GM21447 (cell line): Measurements from ENCODE around the gene GLDC.

Experiments
- ATAC-seq: cut with Tn5 transposase; IDR thresholded peaks from one replicate; pipeline ENCODE4 v1.9.1; 2021; ENCODE audit not compliant: unreplicated experiment

GLDC gene

DNA sequence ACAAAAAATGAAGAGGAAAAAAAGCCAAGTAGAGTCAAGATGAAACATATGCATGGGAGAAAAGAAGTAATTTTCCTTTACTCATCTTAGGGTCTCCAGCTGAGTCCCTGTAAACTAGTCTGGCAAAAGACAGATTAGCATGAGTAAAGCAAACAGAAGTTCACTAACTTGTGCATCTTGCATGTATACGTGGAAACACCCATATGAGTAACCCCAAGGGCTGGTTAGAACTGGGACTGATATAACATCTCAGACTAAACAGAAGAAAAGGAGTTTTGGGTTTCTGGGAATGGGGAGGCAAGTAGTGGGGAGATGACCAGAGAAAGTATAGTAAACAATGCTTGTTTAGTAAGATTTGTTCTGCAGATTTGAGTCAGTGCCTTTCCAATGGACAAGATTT, 20.1 kb upstream of the GLDC start:
- no peak for ATAC-seq

DNA sequence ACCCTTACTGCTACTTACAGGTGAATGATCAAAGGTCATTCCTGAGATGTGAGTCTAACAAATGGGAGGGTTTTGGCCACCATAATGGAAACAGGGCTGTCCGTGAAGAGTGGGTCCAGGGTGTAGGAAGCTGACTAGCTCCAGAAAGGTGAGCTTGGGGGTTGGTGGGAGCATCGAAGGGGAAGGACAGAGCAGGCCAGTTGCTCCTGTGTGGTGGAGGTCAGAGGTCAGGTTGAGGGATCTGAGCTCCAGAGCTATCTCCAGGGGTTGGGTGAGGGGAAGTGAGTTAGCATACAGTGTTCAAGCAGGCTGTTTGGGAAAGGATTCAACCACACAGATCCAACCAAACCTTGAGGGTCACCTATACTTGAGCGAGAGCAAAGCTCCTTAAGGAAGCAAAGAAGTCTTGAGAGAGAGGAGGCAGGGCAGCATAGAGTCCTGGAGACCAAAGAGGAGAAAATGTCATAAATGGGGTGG, 18.7 kb upstream of the GLDC start:
- no peak for ATAC-seq

DNA sequence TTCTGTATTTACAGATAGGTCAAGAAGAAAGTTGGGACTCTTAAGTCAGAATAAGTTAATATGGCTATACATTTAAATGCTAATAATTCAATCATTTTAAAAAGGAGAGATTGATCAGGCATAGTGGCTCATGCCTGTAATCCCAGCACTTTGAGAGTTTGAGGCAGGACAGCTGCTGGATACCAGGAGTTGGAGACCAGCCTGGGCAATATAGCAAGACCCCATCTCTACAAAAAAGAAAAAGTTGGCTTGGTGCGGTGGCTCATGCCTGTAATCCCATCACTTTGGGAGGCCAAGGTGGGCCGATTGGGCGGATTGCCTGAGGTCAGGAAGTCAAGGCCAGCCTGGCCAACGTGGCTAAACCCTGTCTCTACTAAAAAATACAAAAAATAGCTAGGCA, 15.0 kb upstream of the GLDC start:
- no peak for ATAC-seq

DNA sequence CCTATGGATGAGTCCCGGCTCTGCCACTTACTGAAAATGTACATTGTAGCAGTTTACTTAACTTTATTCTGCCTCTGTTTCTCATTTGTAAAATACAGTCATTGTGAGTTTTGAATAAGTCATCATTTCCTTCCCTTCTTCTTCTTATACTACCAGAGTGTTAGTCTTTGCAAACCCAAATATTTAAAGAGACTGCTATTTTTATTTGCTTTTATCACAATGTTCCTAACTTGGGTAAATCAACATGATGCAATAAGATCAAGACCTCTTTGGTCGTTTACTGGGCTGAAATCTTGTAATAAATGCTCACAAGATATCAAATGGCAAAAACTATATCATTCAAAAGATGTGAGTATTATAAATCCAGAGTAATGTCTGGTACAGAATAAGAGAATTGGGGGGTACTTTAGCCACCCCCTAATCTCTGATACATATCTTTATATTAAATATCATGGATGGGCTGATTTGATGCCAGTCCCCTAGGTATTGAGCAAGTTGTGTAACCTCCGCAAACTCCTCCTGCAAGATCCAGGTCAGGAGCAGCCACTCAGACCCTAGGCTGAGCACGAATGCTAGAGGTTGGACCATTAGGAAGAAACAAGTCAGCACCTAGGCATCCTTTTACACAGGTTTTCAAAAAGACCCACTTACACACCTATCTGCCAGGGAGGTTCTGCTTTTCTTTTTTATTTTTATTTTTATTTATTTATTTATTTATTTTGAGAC, 13.3 kb upstream of the GLDC start:
- ATAC-seq = no peak

DNA sequence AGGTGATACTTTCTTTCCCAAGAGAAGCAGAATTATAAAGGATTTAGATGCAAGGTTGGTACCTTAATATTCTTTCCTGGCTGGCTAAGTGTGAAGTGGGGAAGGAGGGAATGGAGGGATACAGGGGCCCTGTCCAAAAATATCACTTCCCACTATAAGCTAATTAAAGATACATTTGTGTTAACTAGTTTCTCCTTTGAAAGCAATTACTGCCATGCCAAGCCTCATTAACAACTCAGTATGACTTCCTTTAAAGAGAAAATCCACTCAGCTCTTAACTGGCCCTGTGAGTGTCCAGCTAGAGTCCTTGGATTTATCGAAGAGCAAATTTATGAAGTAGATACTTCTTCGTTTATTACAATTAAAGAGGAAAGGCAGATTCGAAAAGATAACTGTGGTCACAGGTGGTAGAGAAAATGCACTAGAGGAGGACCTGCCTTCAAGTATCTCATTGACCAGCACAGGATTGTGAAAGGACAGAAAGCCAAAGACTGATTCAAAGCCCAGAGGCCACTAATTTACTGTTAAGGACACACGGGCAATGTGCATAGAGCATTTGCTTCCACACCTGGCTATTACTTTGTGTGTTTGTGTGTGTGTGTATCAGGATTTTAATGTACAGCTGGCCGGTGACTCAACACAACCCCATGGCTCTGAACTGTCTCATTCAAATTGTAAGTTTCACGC, 11.2 kb upstream of the GLDC start:
- ATAC-seq = no peak

DNA sequence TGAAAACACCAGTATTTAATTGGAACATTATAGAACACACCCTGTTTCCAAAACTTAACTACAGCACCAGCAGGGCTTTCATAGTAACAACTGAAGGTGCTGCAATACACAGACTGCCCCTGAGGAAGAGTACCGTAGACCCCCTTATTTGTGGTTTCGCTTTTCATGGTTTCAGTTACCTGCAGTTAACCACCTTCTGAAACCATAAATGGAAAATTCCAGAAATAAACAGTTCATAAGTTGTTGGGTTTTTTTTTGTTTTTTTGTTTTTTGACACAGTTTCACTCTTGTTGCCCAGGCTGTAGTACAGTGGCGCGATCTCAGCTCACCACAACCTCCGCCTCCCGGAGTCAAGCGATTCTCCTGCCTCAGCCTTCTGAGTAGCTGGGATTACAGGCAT, 9.5 kb upstream of the GLDC start:
- ATAC-seq = peak; percentile 92

DNA sequence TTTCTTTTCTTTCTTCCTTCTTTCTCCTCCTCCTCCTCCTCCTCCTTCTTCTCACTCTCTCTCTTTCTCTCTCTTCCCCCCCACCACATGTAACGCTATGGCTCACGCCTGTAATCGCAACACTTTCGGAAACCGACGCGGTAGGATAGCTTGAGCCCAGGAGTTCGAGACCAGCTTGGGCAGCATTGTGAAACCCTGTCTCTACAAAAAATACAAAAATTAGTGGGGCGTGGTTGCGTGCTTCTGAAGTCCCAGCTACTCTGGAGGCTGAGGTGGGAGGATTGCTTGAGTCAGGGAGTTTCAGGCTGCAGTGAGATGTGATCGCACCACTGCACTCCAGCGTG, 736 bp upstream of the GLDC start:
- ATAC-seq = no peak

DNA sequence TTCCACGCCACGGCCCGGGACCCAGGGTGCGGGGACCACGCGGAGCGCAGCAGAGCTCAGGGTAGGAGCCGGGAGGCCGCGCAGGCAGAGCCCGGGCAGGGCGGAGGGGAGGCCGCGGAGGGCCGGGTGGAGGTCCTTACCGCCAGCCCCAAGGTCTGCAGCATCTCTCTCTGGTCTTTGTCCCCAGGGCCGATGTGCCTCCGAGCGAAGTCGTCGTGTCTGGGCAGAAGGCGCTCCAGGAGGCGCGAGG, 499 bp downstream of the GLDC start:
- ATAC-seq = peak; percentile 33

DNA sequence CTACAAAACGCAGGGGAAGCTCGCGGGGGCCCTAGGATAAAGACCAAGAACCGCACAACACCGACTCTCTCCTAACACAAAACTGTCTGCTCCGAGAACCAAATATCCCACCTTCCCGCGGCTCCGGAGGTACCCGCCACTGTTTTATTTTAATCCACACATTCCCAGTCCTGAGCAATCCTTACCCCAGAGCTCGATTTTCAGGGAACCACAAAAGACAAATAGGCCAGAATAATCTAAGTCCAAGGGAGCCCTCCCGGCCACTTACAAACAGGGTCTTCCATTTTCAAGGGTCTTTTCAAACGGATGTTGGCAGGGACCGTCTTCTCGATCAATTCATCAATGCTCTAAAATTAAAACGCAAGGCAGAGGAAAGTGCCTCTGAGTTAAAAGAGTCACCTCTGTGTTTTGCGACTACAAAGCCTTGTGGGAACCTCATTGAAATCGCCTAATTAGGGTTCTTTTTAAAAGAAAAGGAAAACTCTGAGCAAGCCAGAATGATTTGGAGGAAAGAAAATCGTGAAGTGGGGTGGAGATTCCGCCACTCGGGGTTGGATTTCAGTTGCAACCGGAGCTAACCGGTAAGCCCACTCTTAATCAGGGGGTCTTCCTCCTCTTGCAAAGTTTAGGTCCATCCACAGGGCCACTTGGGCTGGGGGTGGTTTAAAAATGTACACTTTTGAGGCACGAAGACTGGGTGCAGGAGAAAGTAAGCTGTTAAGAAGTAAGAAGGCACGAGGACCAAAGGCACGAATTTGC, 1.0 kb downstream of the GLDC start:
- ATAC-seq = no peak

DNA sequence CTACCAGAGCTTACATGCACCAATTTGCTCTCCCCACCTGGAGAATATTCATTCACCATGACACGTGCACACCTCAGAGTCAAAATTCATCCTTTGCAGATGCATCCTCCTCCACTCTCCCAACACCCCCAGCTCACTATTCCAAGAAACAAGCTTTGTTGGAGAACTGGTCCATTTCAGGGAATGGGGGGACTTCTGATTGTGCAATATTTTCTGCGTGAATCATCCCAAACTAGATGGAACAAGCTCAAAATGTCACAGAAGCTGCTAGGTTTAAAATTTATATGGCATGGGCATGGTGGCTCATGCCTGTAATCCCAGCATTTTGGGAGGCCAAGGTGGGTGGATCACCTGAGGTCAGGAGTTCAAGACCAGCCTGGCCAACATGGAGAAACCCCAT, 3.6 kb downstream of the GLDC start:
- ATAC-seq = no peak

DNA sequence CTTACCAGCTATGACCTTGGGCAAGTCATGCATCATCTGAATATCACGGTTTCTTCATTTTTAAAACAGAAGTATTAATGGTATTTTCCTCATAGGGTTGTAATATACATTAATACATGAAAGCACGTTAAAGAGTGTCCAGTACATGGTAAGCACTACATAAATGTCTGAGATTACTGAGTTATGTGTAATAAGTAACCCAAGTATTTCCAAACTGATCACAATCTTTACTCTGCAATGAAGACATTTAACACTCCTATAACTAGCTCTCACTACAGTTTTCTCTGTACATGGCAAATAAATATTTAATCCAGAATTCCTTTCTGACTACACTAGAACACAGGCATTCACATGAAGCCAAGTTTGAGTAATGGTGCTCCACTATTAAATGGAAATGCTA, 4.0 kb downstream of the GLDC start:
- no peak for ATAC-seq

DNA sequence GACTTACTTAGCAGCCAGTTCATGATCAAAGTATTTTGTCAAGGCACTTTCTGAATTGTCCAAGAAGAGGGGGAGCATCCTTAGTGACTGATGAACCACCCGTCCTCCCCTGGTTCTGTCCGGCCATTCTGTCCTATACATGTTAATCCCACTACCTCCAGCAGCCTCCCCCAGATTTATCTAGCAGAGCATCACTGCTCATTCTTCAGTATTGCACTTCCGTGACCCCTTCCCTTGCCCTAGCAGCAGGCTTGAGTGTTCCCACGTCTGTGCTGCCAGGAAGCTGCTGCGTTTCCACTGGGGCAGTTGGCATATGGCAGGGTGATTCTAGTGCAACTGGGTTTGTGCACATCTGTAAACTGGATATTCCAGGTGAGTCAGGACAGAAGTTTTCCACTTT, 4.5 kb downstream of the GLDC start:
- no peak for ATAC-seq

DNA sequence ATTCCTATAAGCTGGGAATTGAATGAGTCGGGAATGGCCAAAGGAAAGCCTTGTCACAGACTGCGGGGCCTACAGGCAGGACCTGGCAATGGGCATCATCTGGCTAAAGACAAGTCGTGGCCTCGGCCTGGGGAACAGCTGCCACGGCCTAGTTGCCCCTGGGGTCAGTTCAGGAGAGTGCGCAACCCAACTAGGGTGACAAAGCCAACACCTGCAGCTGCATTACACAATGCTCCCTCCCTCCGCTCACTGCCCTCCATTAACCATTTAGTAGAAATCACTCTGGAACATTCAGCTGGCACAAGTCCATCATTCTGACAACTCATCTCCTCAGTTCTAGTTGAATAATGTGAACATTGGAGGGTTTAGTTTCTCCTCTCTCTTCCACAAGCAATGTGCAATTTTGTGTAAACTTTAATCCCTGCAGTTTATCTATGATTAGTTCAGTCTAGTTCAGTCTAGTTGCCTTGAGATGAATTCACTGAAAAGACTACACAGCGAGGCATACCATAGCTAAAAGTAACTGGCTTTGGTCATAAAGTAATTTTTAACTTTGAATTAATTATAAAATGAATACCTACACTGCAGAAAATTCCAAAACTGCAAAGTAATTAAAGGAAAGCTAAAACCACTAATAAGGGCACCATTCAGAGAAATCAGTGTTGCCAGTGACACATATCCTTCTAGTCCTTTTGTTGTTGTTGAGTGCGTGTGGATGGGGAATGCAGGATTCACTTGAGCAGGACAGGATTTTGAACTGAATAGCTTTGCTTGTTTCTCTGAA, 5.1 kb downstream of the GLDC start:
- ATAC-seq = no peak

DNA sequence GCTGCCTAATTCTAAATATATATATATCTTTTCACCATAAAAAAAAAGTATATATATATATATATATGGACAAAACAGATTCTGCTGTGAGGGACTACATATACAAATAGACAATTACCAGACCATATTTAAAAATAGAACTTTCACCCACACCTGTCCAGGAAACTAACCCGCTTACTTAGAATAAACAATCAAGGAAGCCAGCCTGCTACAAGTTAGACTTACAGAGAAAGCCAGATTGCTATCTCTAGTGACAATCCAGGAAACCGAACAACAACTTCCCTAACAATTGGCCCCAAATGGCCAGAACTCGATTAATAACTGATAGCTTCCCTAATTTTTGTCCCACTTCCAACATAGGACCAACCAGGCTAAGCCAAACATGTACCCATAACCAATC, 5.9 kb downstream of the GLDC start:
- no peak for ATAC-seq

DNA sequence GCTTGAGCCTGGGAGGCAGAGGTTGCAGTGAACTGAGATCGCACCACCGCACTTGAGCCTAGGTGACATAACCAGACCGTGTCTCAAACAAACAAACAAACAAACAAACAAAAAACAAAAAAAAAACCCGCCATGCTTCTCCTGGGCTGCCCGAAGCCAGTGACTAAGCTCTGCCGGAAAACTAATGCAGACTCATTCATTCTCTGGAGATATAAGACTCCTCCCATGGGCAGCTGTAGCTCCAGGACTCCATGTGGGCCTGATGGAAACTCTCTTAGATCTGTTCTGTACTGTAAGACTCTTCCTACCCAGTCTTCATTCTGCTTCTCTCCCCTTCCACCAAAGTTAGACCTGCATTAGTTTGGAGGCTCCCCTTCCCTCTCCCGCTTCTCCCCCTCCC, 11.1 kb downstream of the GLDC start:
- ATAC-seq = no peak

DNA sequence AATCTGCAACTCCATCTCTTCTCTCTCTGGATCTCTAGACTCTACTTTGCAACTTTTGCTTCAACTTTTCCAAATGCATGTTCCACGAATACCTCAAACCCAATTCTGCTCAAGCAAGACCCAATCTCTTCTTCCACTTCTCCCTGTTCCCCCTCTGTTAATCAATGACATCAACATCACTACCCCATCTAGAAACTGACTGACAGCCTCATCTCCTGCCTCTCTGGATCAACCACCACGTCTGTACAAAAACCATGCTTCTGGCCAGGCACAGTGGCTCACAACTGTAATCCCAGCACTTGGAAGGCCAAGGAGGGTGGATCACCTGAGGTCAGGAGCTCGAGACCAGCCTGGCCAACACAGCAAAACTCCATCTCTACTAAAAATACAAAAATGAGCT, 12.2 kb downstream of the GLDC start:
- no peak for ATAC-seq

DNA sequence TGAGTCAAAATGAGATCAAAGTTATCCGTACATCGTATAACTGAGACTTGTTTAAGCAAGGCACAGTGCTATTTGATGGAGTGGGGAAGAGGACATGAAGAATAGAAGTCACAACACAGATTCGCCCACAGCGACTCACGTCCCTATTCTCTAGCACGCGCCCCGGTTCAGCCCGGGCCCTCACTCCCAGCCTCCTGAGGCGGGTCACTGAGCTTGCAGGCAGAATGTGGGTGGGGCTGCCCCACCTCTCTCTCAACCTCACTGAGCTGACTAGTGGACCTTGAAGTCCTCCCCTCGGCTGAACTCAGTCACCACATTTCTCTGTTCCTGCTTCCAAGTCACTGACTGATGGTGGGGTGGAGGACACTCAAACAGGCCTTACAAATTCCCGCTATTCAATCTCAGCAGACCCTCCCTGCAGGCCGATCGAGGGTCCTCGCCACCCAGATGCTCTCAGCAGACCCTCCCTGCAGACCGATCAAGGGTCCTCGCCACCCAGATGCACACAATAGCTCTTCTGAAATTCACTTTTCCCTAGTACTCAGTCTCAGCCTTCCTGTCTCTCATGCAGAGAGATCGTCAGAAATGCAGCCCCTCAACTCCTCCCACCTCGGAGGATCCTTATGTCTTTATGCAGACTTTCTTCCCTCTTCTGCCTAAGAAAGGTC, 12.9 kb downstream of the GLDC start:
- peak; percentile 86 for ATAC-seq

DNA sequence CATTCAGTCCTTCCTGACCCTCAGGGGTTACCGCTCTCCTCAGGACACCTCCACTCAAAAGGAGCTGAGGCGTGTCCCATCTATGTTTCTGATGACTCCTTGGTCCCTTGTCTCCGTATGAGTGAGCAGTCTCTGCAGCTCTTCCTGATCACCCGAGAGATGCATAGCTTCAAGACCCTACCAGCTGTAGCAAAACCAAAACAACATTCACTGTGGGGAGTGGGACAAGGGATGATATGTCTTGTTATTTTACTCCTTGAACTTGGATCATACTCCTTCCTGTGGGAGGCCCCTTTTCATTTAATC, 14.4 kb downstream of the GLDC start:
- peak; percentile 33 for ATAC-seq

DNA sequence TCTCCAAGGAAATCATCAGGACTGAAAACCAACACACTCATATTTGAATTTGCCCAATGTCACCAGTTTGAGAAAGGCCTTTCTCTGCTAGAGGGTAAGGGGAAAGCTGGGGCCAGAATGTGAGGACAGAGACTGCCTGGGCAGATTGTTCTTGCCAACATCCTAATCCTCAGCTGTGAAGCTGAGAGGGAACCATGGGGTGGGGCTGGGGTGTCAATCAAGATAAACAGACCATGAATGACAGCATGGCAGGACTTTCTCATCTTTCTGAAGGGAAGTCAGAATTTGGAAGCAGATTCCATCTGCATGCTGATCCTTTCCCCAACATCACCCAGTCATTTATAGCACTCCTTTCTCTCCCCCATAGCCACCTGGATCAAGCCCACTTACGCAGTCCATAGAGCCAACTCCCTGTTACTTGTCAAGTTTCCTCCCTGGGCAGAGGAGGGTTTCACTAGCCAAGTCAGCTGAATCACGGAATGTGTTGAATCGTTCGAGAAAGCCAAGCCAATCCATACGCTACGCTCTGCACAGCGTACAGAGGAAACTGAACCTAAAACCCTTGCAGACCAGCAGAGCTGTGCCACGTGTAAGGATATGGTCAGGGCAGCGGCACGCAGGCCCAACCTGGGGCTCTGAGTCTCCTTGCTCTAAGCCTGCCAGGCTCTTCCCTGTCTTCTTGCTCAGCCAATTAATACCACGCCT, 14.9 kb downstream of the GLDC start:
- peak; percentile 68 for ATAC-seq

DNA sequence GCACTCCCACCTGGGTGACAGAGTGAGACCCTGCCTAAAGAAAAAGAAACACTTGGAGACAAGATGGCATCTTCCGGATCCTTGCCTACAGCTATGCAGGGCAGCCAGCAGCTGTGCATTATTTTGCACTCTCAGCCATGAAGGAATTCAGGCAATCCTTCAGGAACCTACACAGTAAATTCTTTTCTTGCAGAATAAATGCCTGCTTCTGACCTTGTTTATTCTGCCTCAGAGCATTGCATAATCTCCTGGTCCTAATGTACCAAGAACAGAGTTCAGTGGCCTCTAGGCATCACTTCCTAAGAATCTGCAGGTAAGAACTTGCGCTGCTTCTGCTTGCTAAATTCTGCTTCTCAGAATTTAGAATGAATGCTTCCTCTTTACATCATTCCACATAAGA, 16.8 kb downstream of the GLDC start:
- no peak for ATAC-seq

DNA sequence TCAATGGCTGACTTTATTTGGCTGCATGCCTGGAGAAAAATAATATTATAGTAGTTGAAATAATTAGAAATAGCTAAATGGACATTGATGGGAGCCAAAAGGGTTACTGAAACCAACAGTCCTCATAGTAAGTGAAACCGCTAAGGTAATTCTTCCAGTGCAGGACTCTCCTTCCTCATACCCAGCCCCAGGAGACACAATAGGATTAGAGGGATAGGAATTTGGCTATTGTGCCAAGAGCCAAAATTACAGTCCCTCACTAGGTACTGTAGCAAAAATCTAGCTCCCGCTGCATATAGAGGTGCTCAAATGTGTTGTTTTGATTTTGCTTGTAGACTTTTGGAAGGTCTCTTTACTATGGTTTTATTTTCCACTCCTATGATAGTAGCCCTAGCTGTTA, 20.2 kb downstream of the GLDC start:
- no peak for ATAC-seq
